RWPE2 (cell line): ENCODE results near the gene SHPK.
"Not testable (repeated sequence)": the region's sequence is repeated elsewhere in the genome, so short reads cannot be mapped to it uniquely, and the experiment has no call there.

Experiments
- ATAC-seq: fragments of 200-7000 bp; cut with Tn5 transposase; 3 replicates; pipeline ENCODE4 v1.9.1; 2021; ENCODE audit warnings: low read depth
- DNase-seq: peaks from one replicate; pipeline ENCODE4 v3.0.0-alpha.2; 2020; ENCODE audit warnings: low spot score
- H3K27ac ChIP-seq: fragments of 450-650 bp; 2 replicates; pipeline ENCODE4 v1.5.1; 2017; ENCODE audit warnings: mild to moderate bottlenecking; ENCODE audit not compliant: poor library complexity, severe bottlenecking
- H3K27me3 ChIP-seq: fragments of 250-450 bp; sonication (Bioruptor Pico); 2 replicates; pipeline ENCODE4 v1.5.1; 2021; ENCODE audit warnings: mild to moderate bottlenecking, moderate library complexity; ENCODE audit not compliant: insufficient read depth, poor library complexity, severe bottlenecking
- H3K36me3 ChIP-seq: fragments of 250-450 bp; sonication (Bioruptor Pico); 2 replicates; pipeline ENCODE4 v1.5.1; 2020; ENCODE audit warnings: low read depth, mild to moderate bottlenecking, moderate library complexity
- H3K4me1 ChIP-seq: fragments of 250-450 bp; sonication (Bioruptor Pico); 2 replicates; pipeline ENCODE4 v1.5.1; 2021; ENCODE audit warnings: mild to moderate bottlenecking, moderate library complexity; ENCODE audit not compliant: insufficient read depth, poor library complexity, severe bottlenecking
- H3K4me3 ChIP-seq: fragments of 250-450 bp; sonication (Bioruptor Pico); 2 replicates; pipeline ENCODE4 v1.5.1; 2021; ENCODE audit warnings: mild to moderate bottlenecking, moderate library complexity; ENCODE audit not compliant: severe bottlenecking
- H3K9me3 ChIP-seq: fragments of 250-450 bp; sonication (Bioruptor Pico); 2 replicates; pipeline ENCODE4 v1.5.1; 2021; ENCODE audit warnings: mild to moderate bottlenecking, moderate library complexity; ENCODE audit not compliant: severe bottlenecking
- TF ChIP-seq, protein P1 (sequence below): fragments of 450-650 bp; IDR thresholded peaks from one replicate; pipeline ENCODE4 v1.5.1; 2017; ENCODE audit warnings: mild to moderate bottlenecking, moderate library complexity; ENCODE audit not compliant: poor library complexity, severe bottlenecking

Gene SHPK

GRCh38 chr17:3589784-3590183 is 46.3 kb downstream of the SHPK start:
- ATAC-seq (no peak), DNase-seq (no peak)
- Histone ChIP-seq H3K36me3 (no peaks in the 10 kb centered on the region), H3K4me3 (no peak overlapping the region), H3K27me3 (no peaks in the 10 kb centered on the region), H3K9me3 (no peaks in the 10 kb centered on the region), H3K4me1 (no peaks in the 10 kb centered on the region), H3K27ac (no peak overlapping the region)
- TF ChIP-seq, protein P1, sequence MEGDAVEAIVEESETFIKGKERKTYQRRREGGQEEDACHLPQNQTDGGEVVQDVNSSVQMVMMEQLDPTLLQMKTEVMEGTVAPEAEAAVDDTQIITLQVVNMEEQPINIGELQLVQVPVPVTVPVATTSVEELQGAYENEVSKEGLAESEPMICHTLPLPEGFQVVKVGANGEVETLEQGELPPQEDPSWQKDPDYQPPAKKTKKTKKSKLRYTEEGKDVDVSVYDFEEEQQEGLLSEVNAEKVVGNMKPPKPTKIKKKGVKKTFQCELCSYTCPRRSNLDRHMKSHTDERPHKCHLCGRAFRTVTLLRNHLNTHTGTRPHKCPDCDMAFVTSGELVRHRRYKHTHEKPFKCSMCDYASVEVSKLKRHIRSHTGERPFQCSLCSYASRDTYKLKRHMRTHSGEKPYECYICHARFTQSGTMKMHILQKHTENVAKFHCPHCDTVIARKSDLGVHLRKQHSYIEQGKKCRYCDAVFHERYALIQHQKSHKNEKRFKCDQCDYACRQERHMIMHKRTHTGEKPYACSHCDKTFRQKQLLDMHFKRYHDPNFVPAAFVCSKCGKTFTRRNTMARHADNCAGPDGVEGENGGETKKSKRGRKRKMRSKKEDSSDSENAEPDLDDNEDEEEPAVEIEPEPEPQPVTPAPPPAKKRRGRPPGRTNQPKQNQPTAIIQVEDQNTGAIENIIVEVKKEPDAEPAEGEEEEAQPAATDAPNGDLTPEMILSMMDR: no peak

DNA sequence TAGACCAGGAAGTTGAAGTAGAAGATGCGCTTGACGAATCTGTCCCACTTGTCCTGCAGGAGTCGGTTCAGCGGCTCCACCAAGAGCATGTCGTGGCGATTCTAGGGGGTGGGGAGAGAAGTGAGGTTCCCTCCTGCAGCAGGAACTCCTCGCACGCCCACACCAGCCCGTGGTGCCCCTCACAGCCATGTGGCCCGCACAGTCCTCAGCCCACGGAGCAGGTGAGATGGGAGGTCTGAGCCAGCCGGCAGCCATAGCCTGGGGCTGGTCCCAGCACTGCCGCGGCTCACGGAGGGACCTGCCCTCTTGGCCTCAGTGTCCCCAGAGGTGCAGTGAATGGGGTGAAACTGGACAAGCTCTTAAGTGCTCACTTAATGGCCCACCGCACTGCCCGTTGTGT is 50.2 kb downstream of the SHPK start:
- ATAC-seq: no peak
- DNase-seq: no peak
- no peaks in the 10 kb centered on the region for H3K9me3 ChIP-seq
- H3K27me3 ChIP-seq: no peaks in the 10 kb centered on the region
- no peak overlapping the region for H3K27ac ChIP-seq
- no peaks in the 10 kb centered on the region for H3K36me3 ChIP-seq
- H3K4me3 ChIP-seq: no peak overlapping the region
- H3K4me1 ChIP-seq: no peaks in the 10 kb centered on the region
- TF ChIP-seq, protein P1: no peak

GRCh38 chr17:3583456-3583855 is 52.6 kb downstream of the SHPK start:
- Histone ChIP-seq H3K4me1 (no peaks in the 10 kb centered on the region), H3K27ac (no peak overlapping the region)
- no peak for ATAC-seq

DNA sequence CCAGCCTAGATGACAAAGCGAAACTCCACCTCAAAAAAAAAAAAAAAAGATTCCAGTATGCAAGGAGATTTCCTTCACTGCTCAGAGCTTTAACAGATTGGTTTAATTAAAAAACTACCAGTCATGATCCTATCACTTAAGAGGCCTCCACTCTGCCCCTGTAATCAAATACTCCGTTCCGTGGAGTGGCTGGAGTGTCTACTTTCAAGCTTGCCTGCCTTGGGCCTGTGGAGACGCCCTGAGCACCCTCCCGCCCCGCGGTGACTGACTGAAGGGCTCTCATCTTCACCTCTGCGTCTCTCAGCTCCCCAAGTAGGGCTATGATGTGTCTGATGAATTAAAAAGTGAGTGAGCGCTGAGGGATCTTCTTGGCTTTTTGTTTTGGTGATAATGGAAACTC is 53.1 kb downstream of the SHPK start:
- no peak for DNase-seq
- TF ChIP-seq, protein P1: no peak

More at GRCh38 chr17:3583456-3583855, 52.6 kb downstream of the SHPK start:
- DNase-seq: no peak
- TF ChIP-seq, protein P1: no peak
- no peaks in the 10 kb centered on the region for H3K36me3 ChIP-seq
- H3K27me3 ChIP-seq: no peaks in the 10 kb centered on the region
- H3K9me3 ChIP-seq: no peaks in the 10 kb centered on the region
- no peak overlapping the region for H3K4me3 ChIP-seq

DNA sequence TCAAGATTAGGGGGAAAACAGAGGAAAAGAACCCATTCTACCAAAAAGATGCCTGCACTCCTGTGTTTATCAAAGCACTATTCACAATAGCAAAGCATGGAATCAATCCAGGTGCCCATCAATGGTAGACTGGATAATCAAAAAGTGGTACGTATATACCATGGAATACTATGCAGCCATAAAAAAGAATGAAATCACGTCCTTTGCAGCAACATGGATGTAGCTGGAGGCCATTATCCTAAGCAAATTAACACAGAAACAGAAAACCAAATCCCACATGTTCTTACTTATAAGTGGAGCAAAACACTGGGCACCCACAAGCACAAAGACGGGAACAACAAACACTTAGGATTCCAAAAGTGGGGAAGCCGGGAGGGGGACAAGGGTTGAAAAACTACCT is 57.4 kb downstream of the SHPK start:
- not testable (repeated sequence) for DNase-seq, H3K4me1 ChIP-seq, H3K9me3 ChIP-seq, ATAC-seq, H3K4me3 ChIP-seq, H3K27me3 ChIP-seq, H3K27ac ChIP-seq, H3K36me3 ChIP-seq

More for the DNA sequence above, 53.1 kb downstream of the SHPK start:
- Histone ChIP-seq H3K27me3 (no peaks in the 10 kb centered on the region), H3K4me3 (no peak overlapping the region), H3K9me3 (no peaks in the 10 kb centered on the region), H3K4me1 (no peaks in the 10 kb centered on the region), H3K27ac (no peak overlapping the region), H3K36me3 (no peaks in the 10 kb centered on the region)
- no peak for ATAC-seq

DNA sequence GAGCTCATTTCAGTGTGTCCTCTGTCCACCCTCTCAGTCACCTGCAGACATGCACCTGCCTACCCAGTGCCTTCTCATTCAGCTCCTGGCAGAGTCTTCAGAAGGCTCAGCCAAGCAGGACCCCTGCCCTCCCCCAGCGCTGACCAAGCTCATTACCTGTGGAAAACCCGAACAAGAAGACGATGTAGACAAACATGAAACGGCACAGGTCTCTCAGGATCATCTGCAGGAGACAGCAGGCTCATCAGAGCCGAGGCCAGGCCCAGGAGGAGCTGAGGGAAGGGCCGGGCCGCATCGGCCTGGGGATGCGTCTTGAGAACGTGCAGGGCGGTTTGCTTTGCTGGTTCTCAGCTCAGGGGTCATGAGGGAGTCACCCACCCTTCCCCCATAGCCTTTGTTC is 59.1 kb downstream of the SHPK start:
- TF ChIP-seq, protein P1: no peak
- Histone ChIP-seq H3K4me1 (peaks cover 8% of the 10 kb centered on the region), H3K27ac (no peak overlapping the region), H3K36me3 (no peaks in the 10 kb centered on the region), H3K9me3 (no peaks in the 10 kb centered on the region), H3K4me3 (no peak overlapping the region), H3K27me3 (no peaks in the 10 kb centered on the region)
- no peak for DNase-seq
- ATAC-seq: no peak
